Loucy (cell line): ENCODE results near the gene SLC8B1.

ENCODE experiments used
- CTCF ChIP-seq: fragments of 200-600 bp; sonication (generic); conservative IDR thresholded peaks from 2 replicates; pipeline ENCODE4 v1.5.1; 2014; ENCODE audit warnings: mild to moderate bottlenecking, antibody characterized with exemption, low read length
- EZH2phosphoT487 ChIP-seq: fragments of 200-600 bp; IDR thresholded peaks from 2 replicates; pipeline ENCODE4 v1.6.1; 2018; ENCODE audit warnings: antibody characterized with exemption, mild to moderate bottlenecking, moderate library complexity, borderline replicate concordance

- no peak for TF ChIP-seq CTCF
- no peak for TF ChIP-seq EZH2phosphoT487
Observed at GRCh38 chr12:113287899-113288282, 47.0 kb downstream of the SLC8B1 start.
